Right lobe of liver (tissue), 6 donors: ENCODE measurements around the gene SELE. TPM values are rescaled to one million over a fixed set of nuclear protein-coding genes. Genes with fewer than 3 reads are reported as not detected.

ENCODE experiments used
- ATAC-seq, 4 donors: fragments of 200-7000 bp; cut with Tn5 transposase; one replicate each; pipeline ENCODE4 v1.9.1; 2020; ENCODE audit warnings: mild to moderate bottlenecking in 4 of 4, moderate library complexity in 4 of 4
- DNase-seq, 3 donors: peaks; one replicate each; pipeline ENCODE4 v3.0.0-alpha.2; 2020
- H3K27ac ChIP-seq, 3 donors: fragments of 200-600 bp; one replicate each; pipeline ENCODE4 v1.8.0; 2022
- H3K27me3 ChIP-seq, 2 donors: fragments of 200-600 bp; one replicate each; pipeline ENCODE4 v1.8.0; 2022
- H3K36me3 ChIP-seq, 4 donors: fragments of 200-600 bp; sonication (generic) in 1 of 4; one replicate each; pipeline versions ENCODE4 v1.5.1 to v1.8.0; 2017 to 2022; ENCODE audit warnings: control low read depth in 1 of 4
- H3K4me1 ChIP-seq, 4 donors: fragments of 200-600 bp; sonication (generic) in 1 of 4; one replicate each; pipeline versions ENCODE4 v1.5.1 to v1.8.0; 2017 to 2022; ENCODE audit warnings: control low read depth in 1 of 4
- H3K4me3 ChIP-seq, 3 donors: fragments of 200-600 bp; one replicate each; pipeline ENCODE4 v1.8.0; 2022
- H3K9me3 ChIP-seq, 4 donors: fragments of 200-600 bp; sonication (generic) in 1 of 4; one replicate each; pipeline versions ENCODE4 v1.5.1 to v1.8.0; 2017 to 2022; ENCODE audit warnings: control low read depth in 1 of 4
- POLR2A ChIP-seq: fragments of 450-650 bp; IDR thresholded peaks from one replicate; pipeline ENCODE4 v1.6.1; 2017; ENCODE audit warnings: antibody characterized with exemption, mild to moderate bottlenecking
- whole genome bisulfite sequencing: methylation state at CpG from one replicate; pipeline ENCODE4 v1.1.6; 2018; ENCODE audit warnings: low coverage, low lambda C conversion rate; ENCODE audit not compliant: insufficient coverage; ENCODE audit errors: missing lambda C conversion rate; 5-methylcytosine and 5-hydroxymethylcytosine counted together
- intact Hi-C, 2 donors: fragments of 100-400 bp; cut with DNase I; formaldehyde crosslinking; loops; one replicate each; pipeline versions ENCODE4 v1.11.2 to v1.14.1; 2022
- total RNA-seq, 6 experiments: library from RNA; depleted of rRNA in 2 of 6; stranded (reverse); fragments of >200 nt in 2 of 6; fragmentation: NEBNext Ultra II Directional in 3 of 6; extraction: Animal tissue kit (Norgen Biotek cat#: 25700) in 3 of 6; gene quantifications; one replicate each; pipeline versions ENCODE4 v1.1.0 to v1.2.4, GENCODE V29; 2016 to 2023
- TF ChIP-seq, protein P1 (sequence below), 4 donors: fragments of 200-600 bp in 3 of 4; fragments of 450-650 bp in 1 of 4; IDR thresholded peaks; one replicate each; pipeline versions ENCODE4 v1.5.1 to v1.8.0; 2016 to 2022; ENCODE audit warnings: antibody characterized with exemption in 4 of 4, mild to moderate bottlenecking in 2 of 4
- donor health status: DM: no; HTN: yes; CAD: no.
- donor health status: DM: no; HTN: no; CAD: no.
- donor health status: DM: no; HTN: no; CAD: no.
- donor health status: DM: no; HTN: yes; CAD: no.
- donor health status: DM: no; HTN: yes; CAD: no.

SELE gene
- total RNA-seq, 6 experiments from 2014 or later: 0.18 to 3.1 (median 0.94) TPM

DNA sequence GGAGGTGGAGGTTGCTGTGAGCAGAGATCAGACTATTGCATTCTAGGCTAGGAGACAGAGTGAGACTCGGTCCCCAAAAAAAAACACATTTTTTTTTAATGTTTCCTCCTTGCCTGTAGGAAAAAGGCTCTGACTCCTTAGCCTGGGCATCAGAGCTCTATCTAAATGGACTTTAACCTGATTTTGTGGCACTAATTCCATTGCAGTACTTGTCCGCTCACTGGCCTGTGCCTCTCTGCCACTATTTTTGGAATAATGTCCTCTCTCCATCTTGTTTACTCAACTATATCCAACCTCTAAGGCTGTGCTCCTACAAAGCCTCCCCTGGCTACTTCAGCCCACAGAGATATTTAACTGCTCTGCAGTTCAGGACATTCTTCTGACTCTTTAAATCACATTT is 34.3 kb upstream of the SELE start:
- Histone ChIP-seq H3K4me3 (no peak overlapping the region), H3K9me3 (no peaks in the 10 kb centered on the region), H3K36me3 (no peaks in the 10 kb centered on the region), H3K27ac (no peak overlapping the region), H3K4me1 (peaks cover 0 to 12% (median 5%) of the 10 kb centered on the region in 4 donors), H3K27me3 (no peaks in the 10 kb centered on the region)
- TF ChIP-seq POLR2A: no peak
- TF ChIP-seq, protein P1, sequence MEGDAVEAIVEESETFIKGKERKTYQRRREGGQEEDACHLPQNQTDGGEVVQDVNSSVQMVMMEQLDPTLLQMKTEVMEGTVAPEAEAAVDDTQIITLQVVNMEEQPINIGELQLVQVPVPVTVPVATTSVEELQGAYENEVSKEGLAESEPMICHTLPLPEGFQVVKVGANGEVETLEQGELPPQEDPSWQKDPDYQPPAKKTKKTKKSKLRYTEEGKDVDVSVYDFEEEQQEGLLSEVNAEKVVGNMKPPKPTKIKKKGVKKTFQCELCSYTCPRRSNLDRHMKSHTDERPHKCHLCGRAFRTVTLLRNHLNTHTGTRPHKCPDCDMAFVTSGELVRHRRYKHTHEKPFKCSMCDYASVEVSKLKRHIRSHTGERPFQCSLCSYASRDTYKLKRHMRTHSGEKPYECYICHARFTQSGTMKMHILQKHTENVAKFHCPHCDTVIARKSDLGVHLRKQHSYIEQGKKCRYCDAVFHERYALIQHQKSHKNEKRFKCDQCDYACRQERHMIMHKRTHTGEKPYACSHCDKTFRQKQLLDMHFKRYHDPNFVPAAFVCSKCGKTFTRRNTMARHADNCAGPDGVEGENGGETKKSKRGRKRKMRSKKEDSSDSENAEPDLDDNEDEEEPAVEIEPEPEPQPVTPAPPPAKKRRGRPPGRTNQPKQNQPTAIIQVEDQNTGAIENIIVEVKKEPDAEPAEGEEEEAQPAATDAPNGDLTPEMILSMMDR (IDR thresholded peaks at IDR 0.05): no peak
- DNase-seq: no peak
- WGBS: 71% methylated on average over 2 of the region's 2 CpGs
- peak in 2 of 4 donors; percentile 37 to 49 for ATAC-seq
- intact Hi-C loops: no loop called here

DNA sequence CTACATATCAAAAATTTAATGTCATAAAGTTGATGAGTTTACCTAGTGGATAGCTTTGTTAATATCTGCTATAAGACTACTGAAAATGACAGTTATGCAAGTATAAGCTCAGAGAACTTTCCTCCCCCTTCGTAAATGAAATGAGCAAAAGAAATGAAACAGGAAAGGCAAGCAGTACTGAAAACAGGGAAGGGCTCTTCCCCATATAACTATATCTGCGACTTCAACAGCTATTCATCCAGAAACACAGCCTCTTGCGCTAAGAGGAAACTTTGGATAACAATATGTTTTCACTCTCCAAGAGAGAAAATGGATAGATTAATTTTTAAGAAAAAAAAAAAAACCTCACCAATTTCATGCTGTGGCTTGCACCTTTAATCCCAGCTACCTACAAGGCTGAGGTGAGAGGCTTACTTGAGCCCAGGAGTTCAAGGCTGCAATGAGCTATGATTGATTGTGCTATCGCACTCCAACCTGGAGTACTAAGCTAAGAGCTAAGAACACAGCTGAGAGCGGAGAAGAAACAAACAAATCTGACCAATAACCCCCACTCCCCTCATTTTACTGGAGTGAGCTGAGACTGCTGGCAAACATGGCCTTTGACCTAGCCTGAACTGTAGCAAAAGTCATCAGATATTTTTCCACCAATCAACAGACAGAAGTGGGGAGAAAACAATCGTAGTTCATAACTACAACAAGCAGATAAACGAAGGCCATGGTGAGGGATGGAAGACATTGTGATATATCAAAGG is 31.9 kb upstream of the SELE start:
- Histone ChIP-seq H3K36me3 (no peaks in the 10 kb centered on the region), H3K27ac (peak overlapping the region in 2 of 3 donors; percentile 41 to 65), H3K4me3 (peak overlapping the region in 2 of 3 donors; percentile 32 to 45), H3K9me3 (no peaks in the 10 kb centered on the region), H3K4me1 (peaks cover 0 to 12% (median 5%) of the 10 kb centered on the region in 4 donors), H3K27me3 (no peaks in the 10 kb centered on the region)
- intact Hi-C loops: no loop called here
- peak in 1 of 3 donors; percentile 51 for DNase-seq
- ATAC-seq: peak; percentile 85 to 95 (median 93)
- 26% methylated on average over 7 of the region's 7 CpGs for WGBS
- no peak for TF ChIP-seq POLR2A
- TF ChIP-seq, protein P1 (IDR thresholded peaks at IDR 0.05): no peak

DNA sequence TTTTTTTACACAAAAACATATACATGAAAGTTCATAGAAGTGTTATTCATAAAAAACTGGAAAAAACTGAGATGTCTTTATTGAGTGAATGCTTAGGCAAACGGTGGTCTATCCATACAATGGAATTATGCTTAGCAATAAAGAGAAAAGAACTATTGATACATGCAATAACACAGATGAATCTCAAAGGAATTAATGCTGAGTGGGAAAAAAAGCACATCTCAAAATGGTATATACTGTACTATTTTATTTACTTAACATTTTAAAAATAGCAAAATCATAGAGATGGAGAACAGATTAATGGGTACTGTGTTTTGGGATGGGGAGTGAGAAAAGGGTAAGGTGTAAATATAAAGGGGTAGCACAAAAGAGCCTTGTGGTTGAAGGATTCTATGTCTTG is 31.0 kb upstream of the SELE start:
- H3K36me3 ChIP-seq: no peaks in the 10 kb centered on the region
- peak overlapping the region in 2 of 3 donors; percentile 41 to 65 for H3K27ac ChIP-seq
- no peaks in the 10 kb centered on the region for H3K27me3 ChIP-seq
- peaks cover 0 to 12% (median 5%) of the 10 kb centered on the region in 4 donors for H3K4me1 ChIP-seq
- DNase-seq: no peak
- 50% methylated on average over 1 of the region's 1 CpG for WGBS
- ATAC-seq: no peak
- H3K4me3 ChIP-seq: peak overlapping the region in 2 of 3 donors; percentile 32 to 45
- TF ChIP-seq, protein P1 (IDR thresholded peaks at IDR 0.05): no peak
- no peak for TF ChIP-seq POLR2A
- no peaks in the 10 kb centered on the region for H3K9me3 ChIP-seq
- intact Hi-C loops: no loop called here

DNA sequence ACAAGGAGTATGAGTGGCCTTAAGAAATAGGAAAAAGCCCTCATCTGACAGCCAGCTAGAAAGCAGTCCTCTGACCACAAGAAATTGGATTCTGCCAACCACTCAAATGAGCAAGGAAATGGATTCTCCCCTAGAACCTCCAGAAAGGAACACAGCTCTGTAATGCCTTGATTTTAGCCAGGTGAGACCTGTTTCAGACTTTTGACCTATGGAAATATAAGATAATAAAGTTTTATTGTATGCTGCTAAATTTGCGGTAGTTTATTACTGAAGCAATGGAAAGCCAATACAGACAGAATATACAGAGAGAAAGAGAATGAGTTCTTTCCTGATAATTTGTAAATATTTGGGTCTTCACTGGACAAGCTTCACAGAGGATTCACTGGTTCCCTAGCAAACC is 28.8 kb upstream of the SELE start:
- no peaks in the 10 kb centered on the region for H3K9me3 ChIP-seq
- DNase-seq: no peak
- intact Hi-C loops: no loop called here
- WGBS: 90% methylated on average over 1 of the region's 1 CpG
- no peak for ATAC-seq
- no peaks in the 10 kb centered on the region for H3K27me3 ChIP-seq
- H3K4me1 ChIP-seq: peaks cover 0 to 12% (median 5%) of the 10 kb centered on the region in 4 donors
- no peak for TF ChIP-seq POLR2A
- TF ChIP-seq, protein P1 (IDR thresholded peaks at IDR 0.05): no peak
- H3K4me3 ChIP-seq: no peak overlapping the region
- H3K27ac ChIP-seq: no peak overlapping the region
- H3K36me3 ChIP-seq: no peaks in the 10 kb centered on the region
